ENCODE measurements around the gene AHCTF1. TPM values are rescaled to one million over a fixed set of nuclear protein-coding genes. Genes with fewer than 3 reads are reported as not detected.

The AHCTF1 gene
- total and polyA plus RNA-seq, 7 experiments from 2014 or later, result 19.0 to 66.5 (median 53.6) TPM

DNA sequence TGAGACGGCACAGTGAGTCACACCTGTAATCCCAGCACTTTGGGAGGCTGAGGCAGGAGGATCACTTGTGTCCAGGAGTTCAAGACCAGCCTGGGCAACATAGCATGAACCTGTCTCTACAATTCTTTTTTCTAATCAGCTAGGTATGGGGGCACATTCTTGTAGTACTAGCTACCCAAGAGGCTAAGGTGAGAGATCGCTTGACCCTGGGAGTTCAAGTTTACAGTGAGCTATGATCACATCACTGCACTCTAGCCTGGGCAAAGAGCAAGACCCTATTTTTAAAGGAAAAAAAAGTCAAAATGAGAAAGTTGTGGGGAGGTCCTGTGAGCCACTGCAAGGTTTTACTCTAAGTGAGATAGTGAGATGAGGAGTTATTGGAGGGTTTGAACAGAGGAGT lies 34.8 kb upstream of the AHCTF1 start:
- H3K9me3 Mint-ChIP-seq, result peaks cover 0 to 45% (median 14%) of the 10 kb centered on the region in 11 donors
- ChIA-PET POLR2A (no interaction called here), CTCF (no interaction called here)
- no peak for DNase-seq
- peaks cover 0 to 16% (median 9%) of the 10 kb centered on the region in 5 donors for H3K36me3 Mint-ChIP-seq
- Histone ChIP-seq H3K9me3 (ENCODE audit: control insufficient read depth in 2 of 3, low read length in 3 of 3) (peaks cover 0 to 7% (median 0%) of the 10 kb centered on the region in 3 experiments), H3K4me3 (ENCODE audit: low read length) (no peak overlapping the region), H3K4me1 (ENCODE audit: control insufficient read depth in 2 of 2, insufficient read depth in 2 of 2, low read length in 2 of 2) (no peaks in the 10 kb centered on the region), H3K27me3 (ENCODE audit: control insufficient read depth in 2 of 2, insufficient read depth in 2 of 2, low read length in 2 of 2) (no peaks in the 10 kb centered on the region), H3K36me3 (ENCODE audit: control insufficient read depth in 2 of 3, insufficient read depth in 3 of 3, low read length in 3 of 3) (no peaks in the 10 kb centered on the region), H3K27ac (ENCODE audit: low read depth, low read length) (no peak overlapping the region)
- H3K4me3 Mint-ChIP-seq, result no peak overlapping the region
- no peak overlapping the region for H3K27ac Mint-ChIP-seq
- intact Hi-C loops (cut with micrococcal nuclease), result no loop called here
- ATAC-seq, result no peak
- peaks cover 0 to 4% (median 0%) of the 10 kb centered on the region in 7 donors for H3K4me1 Mint-ChIP-seq
- H3K27me3 Mint-ChIP-seq, result peaks cover 0 to 5% (median 0%) of the 10 kb centered on the region in 5 donors

DNA sequence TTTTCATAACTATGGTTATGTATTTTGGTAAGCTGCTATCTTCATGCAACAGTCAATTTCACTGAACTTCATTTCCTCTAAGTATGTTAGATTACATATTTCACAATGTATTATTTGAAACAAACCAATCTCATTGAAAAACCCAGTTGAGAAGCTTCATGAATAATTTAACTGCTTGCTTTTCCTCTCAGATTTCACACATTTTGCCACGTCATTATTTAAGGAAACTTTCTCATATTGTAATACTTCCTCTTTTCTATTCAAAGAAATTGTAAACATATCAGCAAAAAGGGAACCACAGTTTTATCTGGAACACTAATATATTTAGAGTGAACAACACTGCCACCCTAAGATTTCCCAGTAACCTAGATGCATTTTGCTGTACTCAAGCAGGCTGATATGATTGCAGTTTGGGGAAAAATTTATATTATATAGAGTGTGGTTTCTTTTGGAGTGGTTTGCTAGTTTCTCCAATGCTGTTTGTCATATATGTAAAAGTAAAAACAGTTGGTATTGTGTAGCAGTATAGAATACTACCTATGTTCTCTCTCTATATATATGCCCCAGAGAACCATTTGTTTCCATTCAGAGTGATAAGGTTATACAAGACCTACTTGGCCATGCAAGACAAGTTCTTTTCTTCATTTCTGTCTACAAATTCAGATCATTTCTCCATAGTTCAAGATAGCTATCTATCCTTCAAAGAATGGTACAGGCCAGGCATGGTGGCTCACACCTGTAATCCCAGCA lies 28.4 kb upstream of the AHCTF1 start:
- peaks cover 0 to 6% (median 0%) of the 10 kb centered on the region in 7 donors for H3K4me1 Mint-ChIP-seq
- DNase-seq (no peak), ATAC-seq (peak; percentile 46)
- ChIA-PET CTCF (interaction anchor here (0.6 kb wide), 1 partner anchor 51 kb away, joined by 3 read pairs; no protein-coding TSS in a partner anchor), POLR2A (no interaction called here)
- no peaks in the 10 kb centered on the region for H3K9me3 ChIP-seq (ENCODE audit: control insufficient read depth in 2 of 3, low read length in 3 of 3)
- peak overlapping the region in 1 of 9 donors; percentile 41 for H3K27ac Mint-ChIP-seq
- H3K4me3 ChIP-seq (ENCODE audit: low read length), result no peak overlapping the region
- H3K36me3 ChIP-seq (ENCODE audit: control insufficient read depth in 2 of 3, insufficient read depth in 3 of 3, low read length in 3 of 3), result no peaks in the 10 kb centered on the region
- H3K27ac ChIP-seq (ENCODE audit: low read depth, low read length), result no peak overlapping the region
- H3K4me3 Mint-ChIP-seq, result no peak overlapping the region
- no peaks in the 10 kb centered on the region for H3K4me1 ChIP-seq (ENCODE audit: control insufficient read depth in 2 of 2, insufficient read depth in 2 of 2, low read length in 2 of 2)
- H3K9me3 Mint-ChIP-seq, result peaks cover 0 to 10% (median 0%) of the 10 kb centered on the region in 11 donors
- no peaks in the 10 kb centered on the region for H3K27me3 ChIP-seq (ENCODE audit: control insufficient read depth in 2 of 2, insufficient read depth in 2 of 2, low read length in 2 of 2)
- intact Hi-C loops (cut with micrococcal nuclease), result no loop called here
- H3K27me3 Mint-ChIP-seq, result peaks cover 0 to 5% (median 0%) of the 10 kb centered on the region in 5 donors
- peaks cover 0 to 6% (median 0%) of the 10 kb centered on the region in 5 donors for H3K36me3 Mint-ChIP-seq

DNA sequence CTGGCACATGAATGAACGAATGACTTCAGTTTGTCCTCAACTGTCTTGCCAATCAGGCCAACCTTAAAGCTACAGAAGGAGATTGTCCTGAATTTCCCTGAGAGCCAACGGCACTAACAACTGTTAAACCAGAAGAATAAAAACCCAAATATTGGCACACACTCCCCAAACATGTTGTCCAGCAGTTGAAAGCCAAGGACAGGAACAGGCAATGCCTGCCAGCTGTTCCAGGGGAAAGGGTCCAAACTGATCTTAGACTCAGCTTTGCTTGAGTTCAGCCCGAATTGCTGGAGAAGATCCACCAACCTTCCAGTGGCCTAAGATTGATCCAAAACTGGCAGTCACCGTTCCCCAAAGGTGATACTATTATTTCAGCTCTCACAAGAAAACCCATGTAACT lies 22.4 kb upstream of the AHCTF1 start:
- ATAC-seq (no peak), DNase-seq (no peak)
- Mint-ChIP-seq H3K27ac (no peak overlapping the region), H3K4me1 (no peaks in the 10 kb centered on the region), H3K36me3 (no peaks in the 10 kb centered on the region), H3K9me3 (peaks cover 0 to 1% (median 0%) of the 10 kb centered on the region in 11 donors), H3K4me3 (no peak overlapping the region), H3K27me3 (no peaks in the 10 kb centered on the region)
- H3K4me1 ChIP-seq (ENCODE audit: control insufficient read depth in 2 of 2, insufficient read depth in 2 of 2, low read length in 2 of 2), result no peaks in the 10 kb centered on the region
- H3K27ac ChIP-seq (ENCODE audit: low read depth, low read length), result no peak overlapping the region
- H3K9me3 ChIP-seq (ENCODE audit: control insufficient read depth in 2 of 3, low read length in 3 of 3), result no peaks in the 10 kb centered on the region
- ChIA-PET CTCF (no interaction called here), POLR2A (no interaction called here)
- no peak overlapping the region for H3K4me3 ChIP-seq (ENCODE audit: low read length)
- H3K27me3 ChIP-seq (ENCODE audit: control insufficient read depth in 2 of 2, insufficient read depth in 2 of 2, low read length in 2 of 2), result no peaks in the 10 kb centered on the region
- intact Hi-C loops (cut with micrococcal nuclease), result no loop called here
- H3K36me3 ChIP-seq (ENCODE audit: control insufficient read depth in 2 of 3, insufficient read depth in 3 of 3, low read length in 3 of 3), result no peaks in the 10 kb centered on the region

DNA sequence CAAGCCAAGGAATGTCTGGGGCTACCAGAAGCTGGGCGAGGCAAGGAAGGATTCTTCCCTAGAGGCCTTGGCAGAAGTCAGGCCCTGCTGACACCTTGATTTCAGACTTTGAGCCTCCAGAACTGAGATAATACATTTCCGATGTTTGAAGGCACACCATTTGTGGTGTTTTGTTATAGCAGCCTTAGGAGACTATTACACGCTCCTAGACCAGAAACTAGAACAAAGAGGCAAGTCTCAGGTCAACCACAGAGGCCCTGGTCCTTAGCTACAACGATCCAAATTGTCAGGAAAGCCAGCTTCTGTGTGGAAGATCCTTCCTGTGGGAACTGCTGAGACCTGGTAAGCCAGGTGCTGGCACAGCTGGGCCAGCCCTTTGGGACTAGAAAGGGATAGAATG lies 19.7 kb upstream of the AHCTF1 start:
- no peak for DNase-seq
- H3K4me3 ChIP-seq (ENCODE audit: low read length), result no peak overlapping the region
- CTCF ChIA-PET, result no interaction called here
- ATAC-seq, result no peak
- intact Hi-C loops (cut with micrococcal nuclease), result no loop called here
- H3K4me3 Mint-ChIP-seq, result no peak overlapping the region
- H3K4me1 Mint-ChIP-seq, result no peaks in the 10 kb centered on the region
- no peaks in the 10 kb centered on the region for H3K9me3 ChIP-seq (ENCODE audit: control insufficient read depth in 2 of 3, low read length in 3 of 3)
- no peaks in the 10 kb centered on the region for H3K36me3 Mint-ChIP-seq
- H3K27me3 ChIP-seq (ENCODE audit: control insufficient read depth in 2 of 2, insufficient read depth in 2 of 2, low read length in 2 of 2), result no peaks in the 10 kb centered on the region
- H3K36me3 ChIP-seq (ENCODE audit: control insufficient read depth in 2 of 3, insufficient read depth in 3 of 3, low read length in 3 of 3), result no peaks in the 10 kb centered on the region
- no peak overlapping the region for H3K27ac Mint-ChIP-seq
- no peak overlapping the region for H3K27ac ChIP-seq (ENCODE audit: low read depth, low read length)
- peaks cover 0 to 3% (median 0%) of the 10 kb centered on the region in 11 donors for H3K9me3 Mint-ChIP-seq
- POLR2A ChIA-PET, result no interaction called here
- no peaks in the 10 kb centered on the region for H3K27me3 Mint-ChIP-seq
- no peaks in the 10 kb centered on the region for H3K4me1 ChIP-seq (ENCODE audit: control insufficient read depth in 2 of 2, insufficient read depth in 2 of 2, low read length in 2 of 2)

DNA sequence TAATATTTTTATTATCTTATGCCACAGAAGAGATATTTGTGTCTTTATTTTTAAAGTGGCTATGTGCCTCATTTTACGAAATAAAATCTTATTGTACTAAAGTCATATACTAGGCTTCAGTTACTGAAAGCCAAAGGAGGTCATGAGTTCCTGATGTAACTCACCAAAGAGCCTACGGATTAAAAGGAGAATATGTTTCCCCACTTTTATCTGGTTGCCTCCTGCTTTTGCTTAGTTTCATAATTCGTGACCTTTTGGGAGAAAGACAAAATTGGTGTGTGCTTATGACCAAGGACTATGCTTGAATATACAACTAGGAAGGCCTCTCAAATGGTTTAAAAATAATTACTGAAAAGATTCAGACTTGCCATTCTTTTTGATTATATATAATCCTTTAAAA lies 18.2 kb upstream of the AHCTF1 start:
- DNase-seq (no peak), ATAC-seq (no peak)
- intact Hi-C loops (cut with micrococcal nuclease), result no loop called here
- ChIA-PET POLR2A (no interaction called here), CTCF (no interaction called here)
- no peaks in the 10 kb centered on the region for H3K27me3 Mint-ChIP-seq
- H3K4me1 ChIP-seq (ENCODE audit: control insufficient read depth in 2 of 2, insufficient read depth in 2 of 2, low read length in 2 of 2), result no peaks in the 10 kb centered on the region
- no peak overlapping the region for H3K4me3 ChIP-seq (ENCODE audit: low read length)
- no peaks in the 10 kb centered on the region for H3K36me3 ChIP-seq (ENCODE audit: control insufficient read depth in 2 of 3, insufficient read depth in 3 of 3, low read length in 3 of 3)
- no peaks in the 10 kb centered on the region for H3K9me3 ChIP-seq (ENCODE audit: control insufficient read depth in 2 of 3, low read length in 3 of 3)
- no peaks in the 10 kb centered on the region for H3K27me3 ChIP-seq (ENCODE audit: control insufficient read depth in 2 of 2, insufficient read depth in 2 of 2, low read length in 2 of 2)
- no peak overlapping the region for H3K4me3 Mint-ChIP-seq
- no peak overlapping the region for H3K27ac Mint-ChIP-seq
- peaks cover 0 to 3% (median 0%) of the 10 kb centered on the region in 11 donors for H3K9me3 Mint-ChIP-seq
- H3K27ac ChIP-seq (ENCODE audit: low read depth, low read length), result no peak overlapping the region
- H3K36me3 Mint-ChIP-seq, result peaks cover 0 to 3% (median 0%) of the 10 kb centered on the region in 5 donors
- H3K4me1 Mint-ChIP-seq, result no peaks in the 10 kb centered on the region

DNA sequence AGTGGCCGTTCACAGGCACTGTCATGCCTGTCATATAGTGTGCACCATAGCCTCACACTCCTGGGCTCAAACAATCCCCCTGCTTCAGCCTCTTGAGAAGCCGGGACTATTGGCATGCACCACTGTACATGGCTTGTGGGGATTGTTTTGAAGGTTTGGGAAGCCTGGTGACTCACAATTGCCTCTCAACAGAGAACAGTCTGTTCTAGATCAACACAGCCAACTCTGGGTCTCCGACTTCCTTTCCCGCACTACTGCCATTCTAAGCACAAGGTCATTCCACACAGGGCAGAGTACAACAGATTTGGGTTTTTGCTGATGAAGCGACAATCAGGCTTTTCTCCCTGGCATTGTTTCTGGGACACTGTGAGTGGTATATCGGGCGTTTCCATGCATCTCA lies 15.5 kb upstream of the AHCTF1 start:
- H3K27me3 Mint-ChIP-seq, result no peaks in the 10 kb centered on the region
- H3K4me3 Mint-ChIP-seq, result no peak overlapping the region
- CTCF ChIA-PET, result no interaction called here
- Histone ChIP-seq H3K27me3 (ENCODE audit: control insufficient read depth in 2 of 2, insufficient read depth in 2 of 2, low read length in 2 of 2) (no peaks in the 10 kb centered on the region), H3K4me3 (ENCODE audit: low read length) (no peak overlapping the region), H3K4me1 (ENCODE audit: control insufficient read depth in 2 of 2, insufficient read depth in 2 of 2, low read length in 2 of 2) (no peaks in the 10 kb centered on the region), H3K9me3 (ENCODE audit: control insufficient read depth in 2 of 3, low read length in 3 of 3) (no peaks in the 10 kb centered on the region), H3K36me3 (ENCODE audit: control insufficient read depth in 2 of 3, insufficient read depth in 3 of 3, low read length in 3 of 3) (no peaks in the 10 kb centered on the region), H3K27ac (ENCODE audit: low read depth, low read length) (no peak overlapping the region)
- POLR2A ChIA-PET, result no interaction called here
- H3K36me3 Mint-ChIP-seq, result peaks cover 0 to 3% (median 0%) of the 10 kb centered on the region in 5 donors
- H3K4me1 Mint-ChIP-seq, result no peaks in the 10 kb centered on the region
- ATAC-seq (no peak), DNase-seq (no peak)
- peaks cover 0 to 3% (median 0%) of the 10 kb centered on the region in 11 donors for H3K9me3 Mint-ChIP-seq
- no peak overlapping the region for H3K27ac Mint-ChIP-seq
- intact Hi-C loops (cut with micrococcal nuclease), result no loop called here

DNA sequence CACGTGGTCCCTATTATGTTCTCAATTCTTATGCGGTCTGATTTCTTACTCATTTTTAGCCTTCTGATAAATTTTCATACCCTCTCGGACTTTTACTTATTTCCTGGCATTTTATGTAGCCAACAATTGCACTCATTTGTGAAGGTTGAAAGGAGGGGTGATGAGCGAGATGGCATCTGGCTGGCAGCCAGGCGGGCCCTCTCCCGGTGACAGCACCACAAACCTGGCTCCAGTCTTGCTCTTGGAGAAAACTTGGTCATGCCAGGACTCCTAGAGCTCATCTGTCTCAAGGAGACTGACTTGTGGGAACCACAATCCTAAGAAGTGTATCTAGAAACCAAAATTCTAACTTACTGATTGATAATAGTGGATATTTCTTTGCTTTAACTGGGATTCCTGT lies 14.6 kb upstream of the AHCTF1 start:
- Histone ChIP-seq H3K36me3 (ENCODE audit: control insufficient read depth in 2 of 3, insufficient read depth in 3 of 3, low read length in 3 of 3) (no peaks in the 10 kb centered on the region), H3K27me3 (ENCODE audit: control insufficient read depth in 2 of 2, insufficient read depth in 2 of 2, low read length in 2 of 2) (no peaks in the 10 kb centered on the region), H3K27ac (ENCODE audit: low read depth, low read length) (no peak overlapping the region), H3K4me3 (ENCODE audit: low read length) (no peak overlapping the region), H3K9me3 (ENCODE audit: control insufficient read depth in 2 of 3, low read length in 3 of 3) (no peaks in the 10 kb centered on the region), H3K4me1 (ENCODE audit: control insufficient read depth in 2 of 2, insufficient read depth in 2 of 2, low read length in 2 of 2) (no peaks in the 10 kb centered on the region)
- Mint-ChIP-seq H3K27me3 (no peaks in the 10 kb centered on the region), H3K4me1 (no peaks in the 10 kb centered on the region), H3K4me3 (no peak overlapping the region), H3K27ac (no peak overlapping the region), H3K9me3 (peaks cover 0 to 3% (median 0%) of the 10 kb centered on the region in 11 donors), H3K36me3 (peaks cover 0 to 3% (median 0%) of the 10 kb centered on the region in 5 donors)
- intact Hi-C loops (cut with micrococcal nuclease), result no loop called here
- ChIA-PET CTCF (no interaction called here), POLR2A (no interaction called here)
- DNase-seq (no peak), ATAC-seq (no peak)

Measured in naive thymus-derived CD4-positive, alpha-beta T cell (primary cell).